Ishikawa (cell line): Measurements from ENCODE around the gene CWC27.

Experiments used
- CEBPB ChIP-seq: IDR thresholded peaks from 2 replicates; pipeline ENCODE4 v1.6.1; 2012
- CREB1 ChIP-seq: IDR thresholded peaks from 2 replicates; pipeline ENCODE4 v1.6.1; 2012; ENCODE audit warnings: low read depth
- EGR1 ChIP-seq: IDR thresholded peaks from 2 replicates; pipeline ENCODE4 v1.6.1; 2012
- EP300 ChIP-seq: IDR thresholded peaks from 2 replicates; pipeline ENCODE4 v1.6.1; 2012; ENCODE audit warnings: borderline replicate concordance
- FOXM1 ChIP-seq: IDR thresholded peaks from 2 replicates; pipeline ENCODE4 v1.6.1; 2012; ENCODE audit warnings: low read depth, borderline replicate concordance
- MAX ChIP-seq: IDR thresholded peaks from 2 replicates; pipeline ENCODE4 v1.6.1; 2012
- NFIC ChIP-seq: IDR thresholded peaks from 2 replicates; pipeline ENCODE4 v1.6.1; 2012
- RAD21 ChIP-seq: IDR thresholded peaks from 2 replicates; pipeline ENCODE4 v1.6.1; 2012; ENCODE audit warnings: low read depth
- REST ChIP-seq: IDR thresholded peaks from 2 replicates; pipeline ENCODE4 v1.6.1; 2012; ENCODE audit warnings: low read depth, mild to moderate bottlenecking
- TAF1 ChIP-seq: IDR thresholded peaks from 2 replicates; pipeline ENCODE4 v1.6.1; 2012; ENCODE audit warnings: low read depth, mild to moderate bottlenecking
- TCF12 ChIP-seq: IDR thresholded peaks from 2 replicates; pipeline ENCODE4 v1.6.1; 2012; ENCODE audit warnings: low read depth
- TEAD4 ChIP-seq: IDR thresholded peaks from 2 replicates; pipeline ENCODE4 v1.6.1; 2012
- USF1 ChIP-seq: IDR thresholded peaks from 2 replicates; pipeline ENCODE4 v1.6.1; 2012
- YY1 ChIP-seq: IDR thresholded peaks from 2 replicates; pipeline ENCODE4 v1.6.1; 2012; ENCODE audit warnings: low read depth
- ZBTB7A ChIP-seq: IDR thresholded peaks from 2 replicates; pipeline ENCODE4 v1.6.1; 2012; ENCODE audit warnings: low read depth

The CWC27 gene

GRCh38 chr5:64788156-64788555 lies 19.4 kb downstream of the CWC27 start:
- TF ChIP-seq MAX (no peak), ZBTB7A (no peak), USF1 (no peak), REST (no peak), TAF1 (no peak), FOXM1 (no peak), EGR1 (no peak), EP300 (no peak), YY1 (no peak), TEAD4 (no peak), RAD21 (no peak), CEBPB (no peak), CREB1 (no peak), TCF12 (no peak)

GRCh38 chr5:64789457-64789856 lies 20.7 kb downstream of the CWC27 start:
- no peak for TF ChIP-seq ZBTB7A
- no peak for TF ChIP-seq REST
- TF ChIP-seq TEAD4 = no peak
- TF ChIP-seq CEBPB = no peak
- no peak for TF ChIP-seq USF1
- no peak for TF ChIP-seq TAF1
- no peak for TF ChIP-seq MAX
- no peak for TF ChIP-seq TCF12
- no peak for TF ChIP-seq NFIC
- no peak for TF ChIP-seq EP300
- no peak for TF ChIP-seq EGR1
- TF ChIP-seq FOXM1 = no peak
- TF ChIP-seq RAD21 = no peak

- no peak for TF ChIP-seq TEAD4
- TF ChIP-seq FOXM1 = no peak
- no peak for TF ChIP-seq ZBTB7A
- no peak for TF ChIP-seq EP300
- no peak for TF ChIP-seq RAD21
- no peak for TF ChIP-seq YY1
Observed at GRCh38 chr5:64790210-64790609, 21.5 kb downstream of the CWC27 start.

- TF ChIP-seq TEAD4 = no peak
- TF ChIP-seq TCF12 = no peak
- no peak for TF ChIP-seq EGR1
- TF ChIP-seq ZBTB7A = no peak
- TF ChIP-seq REST = no peak
- TF ChIP-seq USF1 = no peak
- TF ChIP-seq RAD21 = no peak
- no peak for TF ChIP-seq FOXM1
- TF ChIP-seq EP300 = no peak
- no peak for TF ChIP-seq YY1
- no peak for TF ChIP-seq MAX
- TF ChIP-seq NFIC = no peak
- TF ChIP-seq TAF1 = no peak
- no peak for TF ChIP-seq CEBPB
- TF ChIP-seq CREB1 = no peak
Observed at GRCh38 chr5:64792469-64792868, 23.7 kb downstream of the CWC27 start.
